ENCODE measurements around the gene DTWD2.
"Not testable (repeated sequence)": the region's sequence is repeated elsewhere in the genome, so short reads cannot be mapped to it uniquely, and the experiment has no call there.

The DTWD2 gene

GRCh38 chr5:118994595-118994994 is 6.2 kb upstream of the DTWD2 start:
- no peak for DNase-seq

DNA sequence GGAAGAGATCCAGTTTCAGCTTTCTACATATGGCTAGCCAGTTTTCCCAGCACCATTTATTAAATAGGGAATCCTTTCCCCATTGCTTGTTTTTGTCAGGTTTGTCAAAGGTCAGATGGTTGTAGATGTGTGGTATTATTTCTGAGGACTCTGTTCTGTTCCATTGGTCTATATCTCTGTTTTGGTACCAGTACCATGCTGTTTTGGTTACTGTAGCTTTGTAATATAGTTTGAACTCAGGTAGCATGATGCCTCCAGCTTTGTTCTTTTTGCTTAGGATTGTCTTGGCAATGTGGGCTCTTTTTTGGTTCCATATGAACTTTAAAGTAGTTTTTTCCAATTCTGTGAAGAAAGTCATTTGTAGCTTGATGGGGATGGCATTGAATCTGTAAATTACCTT is 4.8 kb upstream of the DTWD2 start:
- not testable (repeated sequence) for DNase-seq

GRCh38 chr5:118992055-118992454 is 3.7 kb upstream of the DTWD2 start:
- not testable (repeated sequence) for DNase-seq

DNA sequence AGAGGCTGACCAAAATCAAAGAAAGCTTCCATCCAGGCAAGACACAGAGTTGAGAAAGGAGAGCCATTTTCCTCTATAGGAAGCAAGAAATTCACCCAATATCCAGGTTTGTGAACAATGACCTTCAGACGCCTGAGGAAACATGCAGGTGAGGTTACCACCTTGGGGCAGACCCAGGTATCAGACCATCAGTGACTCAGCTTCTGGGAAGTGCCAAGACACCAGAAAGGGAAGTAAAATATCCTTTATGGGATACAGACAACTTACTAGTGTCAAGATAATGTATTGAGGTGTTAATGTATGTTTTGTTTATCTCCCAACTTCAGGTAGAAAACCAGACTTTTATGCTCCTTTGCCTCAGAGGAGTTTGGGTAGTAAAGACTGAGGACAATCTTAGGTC is 2.2 kb upstream of the DTWD2 start:
- DNase-seq = no peak

- no peak for DNase-seq
These were observed 1.5 kb upstream of the DTWD2 start for GRCh38 chr5:118989816-118990215.

GRCh38 chr5:118988866-118989180 is 476 bp upstream of the DTWD2 start:
- DNase-seq = no peak

- peak; percentile 91 for DNase-seq
These were observed 3.7 kb downstream of the DTWD2 start for GRCh38 chr5:118984602-118985001.

GRCh38 chr5:118981783-118982182 is 6.6 kb downstream of the DTWD2 start:
- no peak for DNase-seq

GRCh38 chr5:118980438-118980837 is 7.9 kb downstream of the DTWD2 start:
- DNase-seq = no peak

DNA sequence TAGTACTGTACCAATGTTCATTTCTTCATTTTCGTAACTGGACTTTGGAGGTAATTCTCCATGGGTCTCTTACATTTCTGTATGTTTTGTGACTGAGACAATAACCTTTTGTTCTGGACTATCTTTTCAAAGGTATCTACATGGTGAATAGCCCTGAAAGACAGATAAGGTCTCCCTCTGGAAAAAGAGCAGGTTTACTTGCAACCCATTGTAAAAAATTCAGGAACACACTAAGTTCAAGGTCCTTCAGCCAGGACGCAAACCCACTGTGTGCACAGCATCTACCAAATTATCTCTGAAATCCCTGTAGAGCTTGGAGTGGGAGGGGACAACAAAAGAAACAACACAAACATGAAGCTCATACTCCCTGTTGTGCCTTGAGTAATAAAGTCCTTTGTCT is 8.3 kb downstream of the DTWD2 start:
- DNase-seq = no peak

GRCh38 chr5:118973779-118974445 is 14.4 kb downstream of the DTWD2 start:
- DNase-seq = not testable (repeated sequence)

DNA sequence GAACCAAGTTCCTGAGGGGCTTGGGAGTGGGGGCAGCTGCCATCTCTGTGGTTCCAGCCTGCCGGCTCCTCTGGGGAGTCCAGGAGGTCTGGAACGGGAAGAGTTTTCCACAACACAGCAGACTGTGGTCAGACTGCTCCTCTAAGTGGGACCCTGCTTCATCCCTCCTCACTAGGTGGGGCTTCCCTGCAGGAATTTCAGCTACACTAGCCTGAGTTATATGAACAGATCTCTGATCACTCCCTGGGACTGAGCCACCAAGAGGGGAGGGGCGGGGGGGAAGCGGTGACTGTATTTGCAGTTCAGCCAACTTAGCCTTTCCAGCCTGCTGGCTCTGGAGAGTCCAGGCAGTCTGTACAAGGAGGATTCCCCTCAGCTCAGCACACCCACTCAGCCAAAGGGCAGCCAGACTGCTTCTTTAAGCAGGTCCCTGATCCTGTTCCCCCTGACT is 19.4 kb downstream of the DTWD2 start:
- DNase-seq = peak; percentile 56

- no peak for DNase-seq
These were observed 19.9 kb downstream of the DTWD2 start for GRCh38 chr5:118968406-118968911.

GRCh38 chr5:118967059-118967508 is 21.3 kb downstream of the DTWD2 start:
- DNase-seq = no peak

- DNase-seq = no peak
These were observed 22.5 kb downstream of the DTWD2 start for GRCh38 chr5:118965890-118966289.

DNA sequence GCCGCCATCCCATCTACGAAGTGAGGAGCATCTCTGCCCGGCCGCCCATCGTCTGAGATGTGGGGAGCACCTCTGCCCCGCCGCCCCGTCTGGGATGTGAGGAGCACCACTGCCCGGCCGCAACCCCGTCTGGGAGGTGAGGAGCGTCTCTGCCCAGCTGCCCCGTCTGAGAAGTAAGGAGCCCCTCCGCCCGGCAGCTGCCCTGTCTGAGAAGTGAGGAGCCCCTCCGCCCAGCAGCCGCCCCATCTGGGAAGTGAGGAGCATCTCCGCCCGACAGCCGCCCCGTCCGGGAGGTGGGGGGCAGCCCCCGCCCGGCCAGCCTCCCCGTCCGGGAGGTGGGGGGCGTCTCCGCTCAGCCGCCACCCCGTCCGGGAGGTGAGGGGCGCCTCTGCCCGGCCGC is 23.4 kb downstream of the DTWD2 start:
- not testable (repeated sequence) for DNase-seq

DNA sequence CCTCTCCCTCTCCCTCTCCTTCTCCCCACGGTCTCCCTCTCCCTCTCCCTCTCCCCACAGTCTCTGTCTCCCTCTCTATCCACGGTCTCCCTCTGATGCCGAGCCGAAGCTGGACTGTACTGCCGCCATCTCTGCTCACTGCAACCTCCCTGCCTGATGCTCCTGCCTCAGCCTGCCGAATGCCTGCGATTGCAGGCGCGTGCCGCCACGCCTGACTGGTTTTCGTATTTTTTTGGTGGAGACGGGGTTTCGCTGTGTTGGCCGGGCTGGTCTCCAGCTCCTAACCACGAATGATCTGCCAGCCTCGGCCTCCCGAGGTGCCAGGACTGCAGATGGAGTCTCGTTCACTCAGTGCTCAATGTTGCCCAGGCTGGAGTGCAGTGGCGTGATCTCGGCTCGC is 24.0 kb downstream of the DTWD2 start:
- DNase-seq = not testable (repeated sequence)

- no peak for DNase-seq
These were observed 25.2 kb downstream of the DTWD2 start for GRCh38 chr5:118963169-118963568.

GRCh38 chr5:118960557-118960956 is 27.8 kb downstream of the DTWD2 start:
- DNase-seq = no peak

DNA sequence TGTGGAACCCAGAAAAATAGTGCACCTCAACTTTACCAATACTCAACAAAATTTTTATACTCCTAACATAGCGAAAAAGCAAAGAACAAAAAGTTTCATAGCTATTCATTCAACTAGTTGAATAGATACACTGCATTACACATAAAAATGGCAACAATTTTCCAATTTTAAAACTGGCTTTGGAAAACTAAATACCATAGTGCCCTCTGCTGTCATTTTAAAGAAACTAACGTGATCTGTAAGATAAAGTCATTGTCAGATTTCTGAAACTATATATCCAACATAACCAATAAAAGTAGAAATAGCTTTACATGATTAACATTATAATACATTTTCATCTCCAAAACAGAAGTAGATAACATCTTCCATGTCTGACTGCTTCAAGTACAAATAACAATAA is 31.6 kb downstream of the DTWD2 start:
- peak; percentile 17 for DNase-seq

DNA sequence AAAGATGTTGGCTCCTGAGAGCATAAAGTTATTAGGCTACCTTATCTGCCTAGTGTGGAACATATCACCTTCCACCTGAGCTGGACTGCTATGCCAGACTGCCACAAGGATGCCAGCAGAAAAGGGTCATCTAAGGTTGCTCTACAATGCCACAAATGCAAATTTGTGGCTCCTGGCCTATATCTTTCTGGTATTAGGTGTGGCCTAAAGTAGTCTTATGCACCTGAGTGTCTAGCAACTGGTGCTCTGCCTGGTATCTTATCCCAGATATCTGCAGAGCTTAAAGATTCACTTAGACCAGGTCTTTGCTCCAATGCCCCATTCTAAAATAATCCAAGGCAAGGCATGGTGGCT is 34.7 kb downstream of the DTWD2 start:
- no peak for DNase-seq

DNA sequence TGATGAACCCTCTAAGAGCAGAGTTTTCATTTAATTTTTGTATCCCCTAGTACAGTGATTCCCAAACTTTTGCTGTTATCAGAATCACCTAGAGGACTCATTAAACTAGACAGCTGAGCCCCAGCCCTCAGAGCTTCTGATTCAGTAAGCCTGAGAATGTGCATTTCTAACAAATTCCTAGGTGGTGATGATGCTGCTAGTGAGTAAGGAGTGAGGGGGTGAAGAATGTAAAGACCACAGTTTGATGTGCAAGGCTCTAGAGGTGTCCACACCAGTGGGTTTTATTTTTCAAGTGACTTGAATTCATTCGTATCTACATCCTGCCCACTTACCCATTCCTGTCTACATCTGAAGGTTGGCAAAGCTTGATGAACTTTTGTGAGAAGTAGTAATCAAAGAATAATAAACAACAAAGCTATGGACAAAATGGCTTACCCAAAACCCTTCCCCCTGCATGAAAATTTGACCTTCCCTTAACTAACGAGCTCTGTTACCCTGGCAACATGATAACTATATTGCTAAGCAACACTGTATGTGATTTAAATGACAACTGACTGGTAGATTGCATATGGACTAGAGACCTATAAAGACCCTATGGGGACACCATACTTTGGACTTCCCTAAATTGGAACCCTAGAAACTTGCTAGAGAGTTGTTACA is 35.2 kb downstream of the DTWD2 start:
- no peak for DNase-seq

DNA sequence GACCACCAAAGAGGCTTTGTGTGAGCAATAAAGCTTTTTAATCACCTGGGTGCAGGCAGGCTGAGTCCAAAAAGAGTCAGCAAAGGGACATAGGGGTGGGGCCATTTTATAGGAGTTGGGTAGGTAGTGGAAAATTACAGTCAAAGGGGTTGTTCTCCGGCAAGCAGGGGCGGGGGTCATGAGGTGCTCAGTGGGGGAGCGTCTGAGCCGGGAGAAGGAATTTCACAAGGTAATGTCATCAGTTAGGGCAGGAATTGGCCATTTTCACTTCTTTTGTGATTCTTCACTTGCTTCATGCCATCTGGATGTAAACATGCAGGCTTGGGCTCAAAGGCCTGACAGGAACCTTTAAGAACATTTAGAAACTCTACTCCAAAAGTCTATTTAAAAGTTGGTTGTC is 36.0 kb downstream of the DTWD2 start:
- DNase-seq = not testable (repeated sequence)

DNA sequence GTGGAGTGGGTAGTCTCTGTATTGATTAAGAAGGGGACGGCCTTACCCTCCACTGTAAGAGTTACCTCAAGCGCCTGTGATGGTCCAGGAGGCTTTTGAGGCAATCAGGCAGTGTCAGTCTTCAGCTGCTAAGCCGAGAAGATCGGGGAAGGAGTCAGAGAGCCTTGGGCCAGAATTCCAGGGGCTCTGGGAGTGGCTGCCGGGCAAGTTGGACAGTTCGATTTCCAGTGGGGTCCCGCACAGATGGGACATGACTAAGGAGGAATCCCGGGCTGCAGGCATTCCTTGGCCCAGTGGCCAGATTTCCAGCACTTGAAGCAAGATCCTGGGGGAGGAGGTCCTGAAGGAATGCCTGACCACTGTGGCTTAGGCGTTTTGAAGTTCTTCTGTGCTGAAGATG is 38.0 kb downstream of the DTWD2 start:
- DNase-seq = not testable (repeated sequence)
